K562 (cell line): ENCODE measurements around the gene ARHGEF12. TPM values are rescaled to one million over a fixed set of nuclear protein-coding genes. Genes with fewer than 3 reads are reported as not detected.
A peak's percentile ranks its signal among the peaks of the same experiment; 100 is the strongest.

Experiments
- CHCHD3 ChIP-seq: fragments of 250-450 bp; sonication (Bioruptor Pico); IDR thresholded peaks from 2 replicates; pipeline ENCODE4 v2.1.2; 2022; ENCODE audit warnings: mild to moderate bottlenecking
- CHD2 ChIP-seq: IDR thresholded peaks from 2 replicates; pipeline ENCODE4 v1.6.1; 2011; ENCODE audit warnings: low read depth, low read length
- CREM ChIP-seq: IDR thresholded peaks from 2 replicates; pipeline ENCODE4 v1.6.1; 2014; ENCODE audit warnings: antibody characterized with exemption, low read depth
- DEAF1 ChIP-seq: fragments of 450-650 bp; formaldehyde crosslinking; IDR thresholded peaks from 2 replicates; pipeline ENCODE4 v1.4.0; 2020; ENCODE audit warnings: mild to moderate bottlenecking, moderate library complexity
- E2F1 ChIP-seq: sonication (generic); formaldehyde crosslinking; IDR thresholded peaks from 2 replicates; pipeline ENCODE4 v1.8.1; 2023; ENCODE audit warnings: mild to moderate bottlenecking, missing genetic modification reagents, moderate library complexity
- E2F3 ChIP-seq: fragments of 250-450 bp; sonication (Bioruptor Pico); IDR thresholded peaks from 2 replicates; pipeline ENCODE4 v1.4.0; 2020; ENCODE audit warnings: mild to moderate bottlenecking
- FIP1L1 ChIP-seq: fragments of 200-400 bp; formaldehyde crosslinking; IDR thresholded peaks from 2 replicates; pipeline ENCODE4 v1.6.1; 2018; ENCODE audit warnings: mild to moderate bottlenecking, low read depth, low read length; ENCODE audit not compliant: poor library complexity, severe bottlenecking
- FOXA3 ChIP-seq, 2 experiments: fragments of 450-650 bp in 1 of 2; sonication (generic) in 1 of 2; formaldehyde crosslinking; IDR thresholded peaks in 1 of 2; conservative IDR thresholded peaks in 1 of 2; 2 replicates each; pipeline versions ENCODE4 v1.4.0 to v1.8.0; 2020 to 2022; ENCODE audit warnings: mild to moderate bottlenecking in 2 of 2, missing genetic modification reagents in 1 of 2
- MXD1 ChIP-seq: fragments of 250-450 bp; sonication (Bioruptor Pico); IDR thresholded peaks from 2 replicates; pipeline ENCODE4 v1.8.0; 2021; ENCODE audit warnings: borderline replicate concordance, mild to moderate bottlenecking, moderate library complexity; ENCODE audit not compliant: poor library complexity, severe bottlenecking
- MXI1 ChIP-seq: IDR thresholded peaks from 2 replicates; pipeline ENCODE4 v1.6.1; 2011; ENCODE audit warnings: low read depth, mild to moderate bottlenecking, improper control_type of control experiment, low read length
- NRF1 ChIP-seq, 2 experiments: fragments of 450-650 bp; IDR thresholded peaks in 1 of 2; conservative IDR thresholded peaks in 1 of 2; 2 replicates each; pipeline ENCODE4 v1.6.1; 2014; ENCODE audit warnings: mild to moderate bottlenecking in 2 of 2
- REST ChIP-seq, 2 experiments: fragments of 450-650 bp; formaldehyde crosslinking in 1 of 2; IDR thresholded peaks; 2 replicates each; pipeline versions ENCODE4 v1.4.0 to v1.6.1; 2014 to 2020; ENCODE audit warnings: mild to moderate bottlenecking in 2 of 2, borderline replicate concordance in 1 of 2, low read depth in 1 of 2
- SETDB1 ChIP-seq: IDR thresholded peaks from one replicate; pipeline ENCODE4 v1.6.1; 2012; ENCODE audit warnings: low read length, control low read depth, inconsistent platforms
- SMAD2 ChIP-seq: fragments of 150-350 bp; IDR thresholded peaks from 2 replicates; pipeline ENCODE4 v1.6.1; 2014; ENCODE audit warnings: low read depth, mild to moderate bottlenecking, low read length
- ZNF583 ChIP-seq: fragments of 250-450 bp; sonication (Bioruptor Pico); IDR thresholded peaks from 2 replicates; pipeline ENCODE4 v1.4.0; 2020
- ZNF778 ChIP-seq: fragments of 450-650 bp; formaldehyde crosslinking; IDR thresholded peaks from 2 replicates; pipeline ENCODE4 v1.4.0; 2020; ENCODE audit warnings: mild to moderate bottlenecking, moderate library complexity
- polyA plus RNA-seq, 8 experiments: library from polyadenylated mRNA; depleted of rRNA in 4 of 8; stranded (reverse) in 5 of 8; unstranded in 3 of 8; fragments of >200 nt; fragmentation: Nextera tagmentation in 2 of 8; fragmentation: Illumina TruSeq in 1 of 8; extraction: Ambion mirVana in 2 of 8; extraction: Trizol in 1 of 8; gene quantifications; 2 replicates each; pipeline versions ENCODE4 v1.2.1 to v1.2.3, GENCODE V29; 2011 to 2014; ENCODE audit warnings: inconsistent platforms in 1 of 8, missing spikeins in 1 of 8
- total RNA-seq, 7 experiments: library from RNA; depleted of rRNA in 6 of 7; stranded (reverse); fragments of >200 nt in 6 of 7; fragmentation: Illumina TruSeq in 2 of 7; extraction: Trizol in 2 of 7; gene quantifications; 2 replicates each; pipeline versions ENCODE4 v1.2.1 to v1.2.3, GENCODE V29; 2011 to 2021; ENCODE audit warnings: low replicate concordance in 1 of 7

ARHGEF12 gene
- total and polyA plus RNA-seq, 9 of the 15 experiments (the other 6 are each of a cell fraction or from before 2014, with no cell fraction given), result 3.5 to 51.7 (median 29.5) TPM

- no peak for TF ChIP-seq SMAD2
- peak; percentile 93 for TF ChIP-seq CHD2
- no peak for TF ChIP-seq ZNF583
- TF ChIP-seq CHCHD3, result no peak
- no peak for TF ChIP-seq ZNF778 (CRISPR knock-in tag)
- peak in 1 of 2 experiments; percentile 67; a peak in 2 of 4 replicates for TF ChIP-seq NRF1 (conservative IDR thresholded peaks at IDR 0.05 in 1 of 2, IDR thresholded peaks at IDR 0.05 in 1 of 2)
- TF ChIP-seq MXI1, result no peak
- TF ChIP-seq FIP1L1, result peak; percentile 94
- no peak for TF ChIP-seq MXD1 (CRISPR knock-in tag)
- no peak for TF ChIP-seq DEAF1 (CRISPR knock-in tag)
- no peak for TF ChIP-seq E2F1 (CRISPR knock-in tag)
- TF ChIP-seq E2F3 (CRISPR knock-in tag), result no peak
- TF ChIP-seq SETDB1, result no peak
- TF ChIP-seq REST (IDR thresholded peaks at IDR 0.05; ENCODE audit: borderline replicate concordance), result peak; percentile 57
- no peak for TF ChIP-seq REST (CRISPR knock-in tag; IDR thresholded peaks at IDR 0.05; ENCODE audit: low read depth)
- TF ChIP-seq CREM, result peak; percentile 65; the same call in 1 of the 2 replicates
- no peak for TF ChIP-seq FOXA3 (CRISPR knock-in tag; conservative IDR thresholded peaks at IDR 0.05 in 1 of 2, IDR thresholded peaks at IDR 0.05 in 1 of 2)
Observed at GRCh38 chr11:120335908-120336640, at the start of gene ARHGEF12 (continued).
